Astrocyte (in vitro differentiated cells and primary cell): Measurements from ENCODE around the gene BPIFB1.

Experiments
- CTCF ChIP-seq: IDR thresholded peaks from 2 replicates; pipeline ENCODE4 v1.5.1; 2011; ENCODE audit warnings: low read depth, mild to moderate bottlenecking, inconsistent platforms, low read length, moderate library complexity; ENCODE audit not compliant: insufficient read depth
- EZH2 ChIP-seq: IDR thresholded peaks from 2 replicates; pipeline ENCODE4 v1.6.1; 2012; ENCODE audit warnings: mild to moderate bottlenecking, low read length, inconsistent platforms; ENCODE audit not compliant: insufficient read depth

GRCh38 chr20:33338467-33339258, 55.6 kb downstream of the BPIFB1 start:
- TF ChIP-seq CTCF: no peak
- TF ChIP-seq EZH2: no peak
